H1 (cell line): ENCODE data around the gene ZIC1. TPM values are rescaled to one million over a fixed set of nuclear protein-coding genes. Genes with fewer than 3 reads are reported as not detected.

Experiments used
- CTCF ChIA-PET: fragments of 300-600 bp; sonication (Branson Sonifier 250); formaldehyde crosslinking; loops from one replicate; lab custom pipeline; 2021; ENCODE audit not compliant: partially characterized antibody; lab: Charles Lee
- POLR2A ChIA-PET: fragments of 300-600 bp; sonication (Branson Sonifier 250); formaldehyde crosslinking; loops from one replicate; lab custom pipeline; 2021; ENCODE audit warnings: inconsistent platforms; ENCODE audit not compliant: partially characterized antibody; lab: Charles Lee
- DNase-seq, 2 experiments: peaks; one replicate each; pipeline versions ENCODE4 v3.0.0 to v3.0.0-alpha.2; 2010 to 2022; ENCODE audit warnings: low spot score in 2 of 2, low read depth in 1 of 2, mixed read lengths in 1 of 2
- FAIRE-seq: peaks from 2 replicates; lab custom pipeline; 2011; peaks lifted over from hg19 to GRCh38; lab: Jason Lieb, UNC
- H2AFZ ChIP-seq: 2 replicates; pipeline ENCODE4 v1.8.1; 2012; ENCODE audit warnings: low read length, inconsistent platforms
- H2AK5ac ChIP-seq: 2 replicates; pipeline ENCODE4 v1.6.1; 2013; ENCODE audit warnings: low read depth, low read length
- H2BK120ac ChIP-seq: replicated peaks from 2 replicates; pipeline ENCODE3; 2013; ENCODE audit warnings: low read depth, low read length, inconsistent platforms
- H2BK12ac ChIP-seq: 2 replicates; pipeline ENCODE4 v1.6.1; 2013; ENCODE audit warnings: low read depth, low read length
- H2BK15ac ChIP-seq: 2 replicates; pipeline ENCODE4 v1.6.1; 2013; ENCODE audit warnings: low read length
- H2BK20ac ChIP-seq: 2 replicates; pipeline ENCODE4 v1.6.1; 2013; ENCODE audit warnings: low read length
- H2BK5ac ChIP-seq: 2 replicates; pipeline ENCODE4 v1.6.1; 2013; ENCODE audit warnings: low read depth, low read length
- H3K14ac ChIP-seq: 2 replicates; pipeline ENCODE4 v1.6.1; 2013; ENCODE audit warnings: inconsistent platforms; ENCODE audit not compliant: insufficient read length
- H3K18ac ChIP-seq: 2 replicates; pipeline ENCODE4 v1.6.1; 2013; ENCODE audit warnings: low read length; ENCODE audit errors: extremely low read depth
- H3K23ac ChIP-seq: 2 replicates; pipeline ENCODE4 v1.6.1; 2013; ENCODE audit warnings: inconsistent platforms; ENCODE audit not compliant: insufficient read length
- H3K23me2 ChIP-seq: 2 replicates; pipeline ENCODE4 v1.6.1; 2013; ENCODE audit warnings: low read depth, low read length
- H3K27ac ChIP-seq: 2 replicates; pipeline ENCODE4 v1.6.1; 2011; ENCODE audit warnings: low read depth, low read length, inconsistent platforms
- H3K27me3 ChIP-seq, 4 experiments: replicated peaks in 1 of 4; 1 replicate in 1 of 4; 2 replicates in 3 of 4; pipeline versions ENCODE4 v1.6.1 to v1.8.1; 2011 to 2013; ENCODE audit warnings: low read length in 3 of 4, mild to moderate bottlenecking in 3 of 4, inconsistent platforms in 2 of 4, mixed read lengths in 2 of 4, moderate library complexity in 1 of 4; ENCODE audit not compliant: control insufficient read depth in 3 of 4, insufficient read depth in 3 of 4; ENCODE audit errors: extremely low read depth in 1 of 4
- H3K36me3 ChIP-seq, 4 experiments: 2 replicates each; pipeline versions ENCODE4 v1.6.1 to v1.8.1; 2011 to 2013; ENCODE audit warnings: mild to moderate bottlenecking in 4 of 4, low read length in 3 of 4, moderate library complexity in 2 of 4, control low read depth in 1 of 4, inconsistent platforms in 1 of 4; ENCODE audit not compliant: insufficient read depth in 4 of 4, control insufficient read depth in 2 of 4
- H3K4ac ChIP-seq: replicated peaks from 2 replicates; pipeline ENCODE3; 2013; ENCODE audit warnings: low read length, low read depth, mixed read lengths, inconsistent platforms; ENCODE audit not compliant: insufficient read length
- H3K4me1 ChIP-seq, 4 experiments: replicated peaks in 1 of 4; 1 replicate in 1 of 4; 2 replicates in 3 of 4; pipeline versions ENCODE4 v1.6.1 to v1.8.1; 2011 to 2013; ENCODE audit warnings: low read length in 3 of 4, inconsistent platforms in 2 of 4, mixed read lengths in 1 of 4; ENCODE audit not compliant: insufficient read depth in 4 of 4, control insufficient read depth in 3 of 4
- H3K4me2 ChIP-seq, 2 experiments: 2 replicates each; pipeline versions ENCODE4 v1.6.1 to v1.8.1; 2011 to 2013; ENCODE audit warnings: low read depth in 2 of 2, low read length in 2 of 2, control low read depth in 1 of 2, inconsistent platforms in 1 of 2, mild to moderate bottlenecking in 1 of 2; ENCODE audit not compliant: insufficient read depth in 1 of 2
- H3K4me3 ChIP-seq, 4 experiments: fragments of 200-600, 300-600 bp in 1 of 4; sonication (generic), shearing (Covaris generic), sonication (Bioruptor Twin) in 1 of 4; 2 replicates each; pipeline versions ENCODE4 v1.5.1 to v1.8.1; 2011 to 2016; ENCODE audit warnings: low read length in 4 of 4, low read depth in 3 of 4, control low read depth in 2 of 4, inconsistent platforms in 2 of 4, mild to moderate bottlenecking in 2 of 4, mixed read lengths in 1 of 4, moderate library complexity in 1 of 4; ENCODE audit not compliant: insufficient read depth in 2 of 4; ENCODE audit errors: extremely low read depth in 1 of 4
- H3K56ac ChIP-seq: replicated peaks from 2 replicates; pipeline ENCODE3; 2013; ENCODE audit warnings: low read depth, mild to moderate bottlenecking, mixed read lengths, low read length, inconsistent platforms; ENCODE audit not compliant: insufficient read length
- H3K79me1 ChIP-seq: 2 replicates; pipeline ENCODE4 v1.6.1; 2013; ENCODE audit warnings: low read depth, low read length, control low read depth
- H3K79me2 ChIP-seq, 2 experiments: 2 replicates each; pipeline versions ENCODE4 v1.6.1 to v1.8.1; 2012 to 2013; ENCODE audit warnings: low read length in 2 of 2, mild to moderate bottlenecking in 2 of 2, inconsistent platforms in 1 of 2; ENCODE audit not compliant: insufficient read depth in 2 of 2, control insufficient read depth in 1 of 2
- H3K9ac ChIP-seq, 4 experiments: replicated peaks in 1 of 4; 1 replicate in 1 of 4; 2 replicates in 3 of 4; pipeline versions ENCODE4 v1.6.1 to v1.8.1; 2011 to 2013; ENCODE audit warnings: low read depth in 3 of 4, low read length in 3 of 4, control low read depth in 2 of 4, mild to moderate bottlenecking in 2 of 4, moderate library complexity in 2 of 4, inconsistent platforms in 1 of 4; ENCODE audit errors: extremely low read depth in 1 of 4
- H3K9me3 ChIP-seq, 2 experiments: 2 replicates each; pipeline versions ENCODE4 v1.6.1 to v1.8.1; 2012 to 2013; ENCODE audit warnings: mild to moderate bottlenecking in 2 of 2, moderate library complexity in 2 of 2, control low read depth in 1 of 2, inconsistent platforms in 1 of 2, low read depth in 1 of 2, low read length in 1 of 2, mixed read lengths in 1 of 2; ENCODE audit not compliant: insufficient read depth in 2 of 2
- H4K20me1 ChIP-seq, 2 experiments: replicated peaks in 1 of 2; 2 replicates each; pipeline versions ENCODE3 to v1.8.1; 2011 to 2013; ENCODE audit warnings: inconsistent platforms in 2 of 2, low read length in 2 of 2, mild to moderate bottlenecking in 1 of 2; ENCODE audit not compliant: insufficient read depth in 2 of 2, control insufficient read depth in 1 of 2
- H4K5ac ChIP-seq: 2 replicates; pipeline ENCODE4 v1.6.1; 2013; ENCODE audit warnings: low read length, low read depth, mixed read lengths, inconsistent platforms; ENCODE audit not compliant: insufficient read length
- H4K8ac ChIP-seq: 2 replicates; pipeline ENCODE4 v1.8.0; 2013; ENCODE audit warnings: mild to moderate bottlenecking, moderate library complexity, low read length, inconsistent platforms; ENCODE audit not compliant: insufficient read depth; ENCODE audit errors: extremely low read depth
- H4K91ac ChIP-seq: replicated peaks from 2 replicates; pipeline ENCODE3; 2013; ENCODE audit warnings: low read length, mixed read lengths, inconsistent platforms; ENCODE audit not compliant: insufficient read length
- BCL11A ChIP-seq, 2 experiments: IDR thresholded peaks; one replicate each; pipeline ENCODE4 v1.6.1; 2011; ENCODE audit warnings: low read depth in 2 of 2, low read length in 2 of 2, mild to moderate bottlenecking in 2 of 2
- EP300 ChIP-seq, 2 experiments: IDR thresholded peaks; 1 replicate in 1 of 2; 2 replicates in 1 of 2; pipeline ENCODE4 v1.6.1; 2011 to 2012; ENCODE audit warnings: low read depth in 2 of 2, low read length in 2 of 2, mild to moderate bottlenecking in 2 of 2, borderline replicate concordance in 1 of 2, inconsistent platforms in 1 of 2, moderate library complexity in 1 of 2
- EZH2 ChIP-seq: fragments of 200-600 bp; sonication (generic); IDR thresholded peaks from 2 replicates; pipeline ENCODE4 v1.7.1; 2012; ENCODE audit warnings: low read depth, mild to moderate bottlenecking, moderate library complexity, low read length, inconsistent platforms; ENCODE audit not compliant: severe bottlenecking
- FOSL1 ChIP-seq: IDR thresholded peaks from 2 replicates; pipeline ENCODE4 v1.6.1; 2011; ENCODE audit warnings: mild to moderate bottlenecking, low read depth, low read length, moderate library complexity; ENCODE audit not compliant: insufficient read depth
- HDAC6 ChIP-seq: IDR thresholded peaks from one replicate; pipeline ENCODE4 v1.7.1; 2012; ENCODE audit warnings: low read depth, mild to moderate bottlenecking, inconsistent platforms, low read length, moderate library complexity
- JUND ChIP-seq: IDR thresholded peaks from 2 replicates; pipeline ENCODE4 v1.6.1; 2011; ENCODE audit warnings: mild to moderate bottlenecking, improper control_type of control experiment, low read length
- MAFK ChIP-seq: IDR thresholded peaks from 2 replicates; pipeline ENCODE4 v1.6.1; 2012; ENCODE audit warnings: low read depth, mild to moderate bottlenecking, improper control_type of control experiment, low read length
- RFX5 ChIP-seq: IDR thresholded peaks from 2 replicates; pipeline ENCODE4 v1.6.1; 2011; ENCODE audit warnings: low read depth, low read length, improper control_type of control experiment, borderline replicate concordance
- RXRA ChIP-seq: IDR thresholded peaks from 2 replicates; pipeline ENCODE4 v1.6.1; 2011; ENCODE audit warnings: low read depth, mild to moderate bottlenecking, low read length, moderate library complexity; ENCODE audit not compliant: insufficient read depth
- SRF ChIP-seq: IDR thresholded peaks from 2 replicates; pipeline ENCODE4 v1.6.1; 2011; ENCODE audit warnings: mild to moderate bottlenecking, low read depth, low read length, moderate library complexity
- WGBS, 2 experiments: shearing (Covaris generic) in 1 of 2; methylation state at CpG; one replicate each; pipeline versions ENCODE4 v1.1.6 to v1.1.7; 2013 to 2015; ENCODE audit warnings: low lambda C conversion rate in 2 of 2, mixed read lengths in 2 of 2, inconsistent platforms in 1 of 2, low coverage in 1 of 2, missing lambda C conversion rate in 1 of 2; ENCODE audit not compliant: insufficient replicate concordance in 2 of 2, insufficient coverage in 1 of 2, insufficient read length in 1 of 2; ENCODE audit errors: extremely low coverage in 1 of 2, missing lambda C conversion rate in 1 of 2; 5-methylcytosine and 5-hydroxymethylcytosine counted together
- polyA plus RNA-seq, 7 experiments: library from polyadenylated mRNA; depleted of rRNA in 3 of 7; stranded (reverse) in 5 of 7; unstranded in 2 of 7; fragments of >200 nt in 5 of 7; fragments of 200-250 nt in 2 of 7; gene quantifications; 1 replicate in 5 of 7; 2 replicates in 1 of 7; 4 replicates in 1 of 7; pipeline versions ENCODE4 v1.2.1 to v1.2.3, GENCODE V29; 2011 to 2013; ENCODE audit warnings: missing spikeins in 2 of 7, mixed read lengths in 2 of 7
- total RNA-seq: library from RNA; stranded (reverse); fragmentation: NEBNext Ultra II Directional; extraction: Animal tissue kit (Norgen Biotek cat#: 25700); gene quantifications from 2 replicates; pipeline ENCODE4 v1.2.1, GENCODE V29; 2021

The ZIC1 gene
- total and polyA plus RNA-seq, 2 of the 8 experiments (the other 6 are each of a cell fraction or from before 2014, with no cell fraction given) = 0.80 to 2.2 TPM

DNA sequence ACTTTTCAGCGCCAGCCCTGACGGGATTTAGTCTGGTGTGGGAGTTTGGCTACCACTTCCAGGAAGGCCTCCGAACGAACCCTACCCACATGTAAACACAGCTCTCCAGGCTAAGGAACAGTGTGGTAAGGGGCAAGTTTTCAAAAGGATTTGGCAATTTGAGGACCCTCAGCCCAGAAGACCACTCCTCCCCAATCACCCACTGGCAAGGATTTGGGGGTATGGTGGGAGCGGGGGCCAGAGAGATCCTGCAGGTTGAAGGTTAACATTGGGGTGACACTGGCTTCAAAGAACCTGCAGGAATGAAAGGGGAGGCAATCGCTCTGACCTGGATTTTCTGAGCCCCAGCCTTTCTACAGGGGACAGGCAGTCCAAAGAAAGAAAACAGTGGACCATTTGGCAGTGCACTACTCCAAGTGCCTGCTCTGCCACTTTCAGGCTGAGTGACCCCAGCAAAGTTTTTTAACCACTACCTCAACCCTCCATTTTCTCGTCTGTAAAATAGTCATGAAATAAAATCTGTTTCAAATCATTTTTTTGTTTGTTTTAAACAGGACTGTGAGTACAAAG lies 37.3 kb upstream of the ZIC1 start:
- no peaks in the 10 kb centered on the region for H3K79me1 ChIP-seq
- no peaks in the 10 kb centered on the region for H3K23me2 ChIP-seq
- no peak for FAIRE-seq
- TF ChIP-seq MAFK (no peak), JUND (no peak), RXRA (no peak), RFX5 (no peak), SRF (no peak), HDAC6 (no peak), FOSL1 (no peak), EP300 (IDR thresholded peaks at IDR 0.05; ENCODE audit: borderline replicate concordance in 1 of 2, low read depth in 2 of 2, low read length in 2 of 2) (no peak), EZH2 (no peak), BCL11A (IDR thresholded peaks at IDR 0.05; ENCODE audit: low read depth in 2 of 2, low read length in 2 of 2) (no peak)
- peaks cover 83 to 99% (median 92%) of the 10 kb centered on the region in 4 experiments for H3K27me3 ChIP-seq
- no peak overlapping the region for H3K4ac ChIP-seq
- 0 out of 2 replicates have a peak overlapping the region, but pooled peaks have one; percentile 33 for H3K18ac ChIP-seq
- peaks cover 4 to 20% (median 16%) of the 10 kb centered on the region in 4 experiments for H3K4me1 ChIP-seq
- no peak overlapping the region for H2BK5ac ChIP-seq
- no peak overlapping the region for H4K5ac ChIP-seq
- H3K36me3 ChIP-seq = no peaks in the 10 kb centered on the region
- H3K4me2 ChIP-seq = peak overlapping the region; percentile 30 to 63; a peak in 2 of 4 replicates
- H2AFZ ChIP-seq = no peak overlapping the region
- no peaks in the 10 kb centered on the region for H3K79me2 ChIP-seq
- no peak overlapping the region for H3K9ac ChIP-seq
- CTCF ChIA-PET = interaction anchor here (0.7 to 11.9 kb wide), 7 partner anchors 12 to 51 kb away, joined by 3 to 162 read pairs (median 9); no protein-coding TSS in a partner anchor
- no peak overlapping the region for H3K14ac ChIP-seq
- H2BK20ac ChIP-seq = peak overlapping the region; percentile 25; the same call in 1 of the 2 replicates
- no peak overlapping the region for H2BK120ac ChIP-seq
- no peak overlapping the region for H2BK15ac ChIP-seq
- H2BK12ac ChIP-seq = 0 out of 2 replicates have a peak overlapping the region, but pooled peaks have one; percentile 20
- no peak overlapping the region for H2AK5ac ChIP-seq
- peaks cover 0 to 4% of the 10 kb centered on the region in 2 experiments for H4K20me1 ChIP-seq
- no peak overlapping the region for H3K56ac ChIP-seq
- H4K91ac ChIP-seq = no peak overlapping the region
- peak overlapping the region in 1 of 4 experiments; percentile 28; a peak in 2 of 8 replicates for H3K4me3 ChIP-seq
- WGBS, 2 experiments = 6% methylated on average over 4 of the region's 7 CpGs; no CpG with 5 or more reads in 1 of the 2 experiments
- H3K23ac ChIP-seq = no peak overlapping the region
- H3K27ac ChIP-seq = no peak overlapping the region
- peak in 1 of 2 experiments; percentile 55 for DNase-seq
- no peaks in the 10 kb centered on the region for H3K9me3 ChIP-seq
- no peak overlapping the region for H4K8ac ChIP-seq
- POLR2A ChIA-PET = interaction anchor here (1.1 to 1.4 kb wide), 4 partner anchors 26 to 46 kb away, joined by 3 read pairs; no protein-coding TSS in a partner anchor
